Heart right ventricle (tissue), 16 donors: Measurements from ENCODE around the gene TUBGCP6. TPM values are rescaled to one million over a fixed set of nuclear protein-coding genes. Genes with fewer than 3 reads are reported as not detected.

ENCODE experiments used
- ATAC-seq, 8 donors: fragments of 200-7000 bp; cut with Tn5 transposase; one replicate each; pipeline ENCODE4 v1.9.1; 2020; ENCODE audit warnings: mild to moderate bottlenecking in 8 of 8, moderate library complexity in 8 of 8, moderate number of reproducible peaks in 1 of 8
- DNase-seq, 2 donors: peaks; one replicate each; pipeline ENCODE4 v3.0.0-alpha.2; 2020
- H3K27ac ChIP-seq, 10 donors: fragments of 200-600 bp; sonication (generic) in 2 of 10; one replicate each; pipeline versions ENCODE4 v1.5.0 to v1.8.0; 2020 to 2022; ENCODE audit warnings: mild to moderate bottlenecking in 3 of 10
- H3K27me3 ChIP-seq, 7 donors: fragments of 200-600 bp; one replicate each; pipeline ENCODE4 v1.8.0; 2021 to 2022; ENCODE audit warnings: mild to moderate bottlenecking in 2 of 7
- H3K36me3 ChIP-seq, 9 donors: fragments of 200-600 bp; sonication (generic) in 1 of 9; one replicate each; pipeline versions ENCODE4 v1.5.0 to v1.8.0; 2020 to 2022; ENCODE audit warnings: mild to moderate bottlenecking in 2 of 9
- H3K4me1 ChIP-seq, 9 donors: fragments of 200-600 bp; sonication (generic) in 1 of 9; one replicate each; pipeline versions ENCODE4 v1.5.0 to v1.8.0; 2020 to 2022; ENCODE audit warnings: mild to moderate bottlenecking in 4 of 9
- H3K4me3 ChIP-seq, 10 donors: fragments of 200-600 bp; sonication (generic) in 2 of 10; one replicate each; pipeline versions ENCODE4 v1.5.0 to v1.8.0; 2020 to 2022; ENCODE audit warnings: mild to moderate bottlenecking in 7 of 10, moderate library complexity in 2 of 10
- H3K9me3 ChIP-seq, 11 donors: fragments of 200-600 bp in 10 of 11; sonication (generic) in 2 of 11; one replicate each; pipeline versions ENCODE4 v1.5.0 to v1.8.0; 2013 to 2022; ENCODE audit warnings: mild to moderate bottlenecking in 2 of 11, control low read depth in 1 of 11, moderate library complexity in 1 of 11
- WGBS, 2 donors: extraction: QIAGEN DNeasy Blood & Tissue Kit; methylation state at CpG; one replicate each; pipeline ENCODE4 v1.1.7; 2013; ENCODE audit warnings: inconsistent platforms in 1 of 2; 5-methylcytosine and 5-hydroxymethylcytosine counted together
- intact Hi-C, 10 donors: fragments of 100-400 bp; cut with DNase I; formaldehyde crosslinking; loops; one replicate each; pipeline versions ENCODE4 v1.11.1 to v1.14.2; 2022
- polyA plus RNA-seq, 2 donors: library from polyadenylated mRNA; stranded (reverse); fragments of 200-250 nt; gene quantifications; one replicate each; pipeline ENCODE4 v1.2.3, GENCODE V29; 2013
- total RNA-seq, 10 donors: library from RNA; stranded (reverse); fragmentation: NEBNext Ultra II Directional in 3 of 10; extraction: Animal tissue kit (Norgen Biotek cat#: 25700) in 3 of 10; gene quantifications; one replicate each; pipeline versions ENCODE4 v1.2.1 to v1.2.4, GENCODE V29; 2021 to 2023
- TF ChIP-seq, protein P1 (sequence below), 9 donors: fragments of 200-600 bp; sonication (generic) in 2 of 9; IDR thresholded peaks; one replicate each; pipeline versions ENCODE4 v1.5.0 to v1.8.0; 2021 to 2022; ENCODE audit warnings: antibody characterized with exemption in 9 of 9, mild to moderate bottlenecking in 5 of 9, moderate library complexity in 1 of 9
- donor health status: Arrhythmogenic right ventricular cardiomyopathy.
- donor health status: ischemic (EF 13 %, LVEDD 7.1; RV severe dilation, severe dysfunction).
- donor health status: healthy with polysubstance abuse.
- donor health status: DM: no; HTN: yes; CAD: no.
- donor health status: DM: no; HTN: no; CAD: no.
- donor health status: ischemic (EF 25% LVEDD 6.9; RV normal size, moderate dysfunction).
- donor health status: ischemic (EF 25% LVEDD 5.7; RV mildly dilated, moderate dysfunction).
- donor health status: healthy.
- donor health status: DM: yes; HTN: yes; CAD: no.
- donor health status: Ischemic cardiomyopathy.
- donor health status: ischemic (EF 35%, LVEDD 5.7; RV mildly dilated, moderate dysfunction).
- donor health status: nonischemic (EF 11% LVEDD 7.7; RV severe dilation, severe dysfunction).
- donor health status: DM: yes; HTN: yes; CAD: no.
- donor health status: PGD.
- donor health status: ischemic (EF 29% LVEDD 5.4; RV normal size, mild dysfunction).
- donor health status: nonischemic (EF 23%, LVEDD 6.1; RV moderate dilation, normal function).

TUBGCP6 gene
- total and polyA plus RNA-seq, 12 donors = 14.2 to 40.7 (median 18.5) TPM

DNA sequence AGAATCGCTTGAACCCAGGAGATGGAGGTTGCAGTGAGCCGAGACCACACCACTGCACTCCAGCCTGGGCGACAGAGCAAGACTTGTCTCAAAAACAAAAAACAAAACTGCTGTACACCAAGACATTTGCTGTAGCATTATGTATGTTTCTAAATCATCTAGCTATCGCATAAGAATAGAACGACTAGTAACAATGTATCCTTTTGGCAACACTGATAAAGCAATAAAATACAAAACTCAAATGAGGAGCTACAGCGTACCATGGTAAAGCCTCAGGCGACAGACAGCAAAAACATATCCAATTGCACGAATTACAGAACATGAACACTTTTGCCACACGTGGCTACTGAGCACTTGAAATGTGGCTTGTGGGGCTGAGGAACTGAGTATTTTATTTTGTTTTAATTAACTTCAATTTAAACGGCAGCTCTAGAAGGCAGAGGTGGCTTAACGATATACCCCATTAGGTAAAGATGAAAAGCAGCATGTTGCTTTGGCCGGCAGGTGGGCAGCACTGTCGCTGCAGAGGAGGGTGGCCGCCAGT is 2.3 kb downstream of the TUBGCP6 start:
- peaks cover 29 to 51% (median 47%) of the 10 kb centered on the region in 9 donors for H3K4me1 ChIP-seq
- peaks cover 0 to 49% (median 8%) of the 10 kb centered on the region in 9 donors for H3K36me3 ChIP-seq
- DNase-seq = no peak
- no peaks in the 10 kb centered on the region for H3K9me3 ChIP-seq
- no peak for ATAC-seq
- TF ChIP-seq, protein P1, sequence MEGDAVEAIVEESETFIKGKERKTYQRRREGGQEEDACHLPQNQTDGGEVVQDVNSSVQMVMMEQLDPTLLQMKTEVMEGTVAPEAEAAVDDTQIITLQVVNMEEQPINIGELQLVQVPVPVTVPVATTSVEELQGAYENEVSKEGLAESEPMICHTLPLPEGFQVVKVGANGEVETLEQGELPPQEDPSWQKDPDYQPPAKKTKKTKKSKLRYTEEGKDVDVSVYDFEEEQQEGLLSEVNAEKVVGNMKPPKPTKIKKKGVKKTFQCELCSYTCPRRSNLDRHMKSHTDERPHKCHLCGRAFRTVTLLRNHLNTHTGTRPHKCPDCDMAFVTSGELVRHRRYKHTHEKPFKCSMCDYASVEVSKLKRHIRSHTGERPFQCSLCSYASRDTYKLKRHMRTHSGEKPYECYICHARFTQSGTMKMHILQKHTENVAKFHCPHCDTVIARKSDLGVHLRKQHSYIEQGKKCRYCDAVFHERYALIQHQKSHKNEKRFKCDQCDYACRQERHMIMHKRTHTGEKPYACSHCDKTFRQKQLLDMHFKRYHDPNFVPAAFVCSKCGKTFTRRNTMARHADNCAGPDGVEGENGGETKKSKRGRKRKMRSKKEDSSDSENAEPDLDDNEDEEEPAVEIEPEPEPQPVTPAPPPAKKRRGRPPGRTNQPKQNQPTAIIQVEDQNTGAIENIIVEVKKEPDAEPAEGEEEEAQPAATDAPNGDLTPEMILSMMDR (IDR thresholded peaks at IDR 0.05) = no peak
- no peaks in the 10 kb centered on the region for H3K27me3 ChIP-seq
- 68 to 72% methylated on average over 14 of the region's 14 CpGs for WGBS, 2 donors
- H3K27ac ChIP-seq = no peak overlapping the region
- intact Hi-C loops = loop anchor here in 5 of 10 donors (5.0 to 10.0 kb wide), 3 partner anchors 262 to 380 kb away; partner anchors contain the start of genes LMF2 (in 4 of the 5), NCAPH2 (in 4 of the 5) and SCO2 (in 1 of the 5)
- H3K4me3 ChIP-seq = peak overlapping the region; percentile 6 to 100 (median 76)

DNA sequence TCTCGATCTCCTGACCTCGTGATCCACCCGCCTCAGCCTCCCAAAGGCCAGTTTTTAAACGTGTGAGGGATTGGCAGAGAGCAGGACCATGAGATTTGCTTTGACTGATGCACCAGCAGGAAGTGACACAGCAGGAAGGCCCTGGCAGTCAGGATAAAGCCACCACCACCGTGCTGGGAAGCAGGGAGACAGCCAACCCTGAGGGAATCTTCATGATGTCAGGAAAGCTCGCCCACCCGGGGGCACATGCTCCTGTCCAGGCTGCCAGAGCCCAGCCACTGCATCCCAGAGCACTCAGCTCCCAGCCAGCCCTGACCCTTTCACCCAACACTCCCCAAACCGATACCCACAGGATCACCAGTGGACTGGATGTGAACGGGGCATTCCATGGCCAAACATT is 6.1 kb downstream of the TUBGCP6 start:
- H3K4me3 ChIP-seq = no peak overlapping the region
- peaks cover 21 to 34% (median 32%) of the 10 kb centered on the region in 9 donors for H3K4me1 ChIP-seq
- WGBS, 2 donors = 85 to 91% methylated on average over 9 of the region's 9 CpGs
- H3K27ac ChIP-seq = no peak overlapping the region
- H3K36me3 ChIP-seq = peaks cover 0 to 54% (median 8%) of the 10 kb centered on the region in 9 donors
- ATAC-seq (no peak), DNase-seq (no peak)
- no peaks in the 10 kb centered on the region for H3K9me3 ChIP-seq
- TF ChIP-seq, protein P1 (IDR thresholded peaks at IDR 0.05) = no peak
- intact Hi-C loops = no loop called here
- no peaks in the 10 kb centered on the region for H3K27me3 ChIP-seq

DNA sequence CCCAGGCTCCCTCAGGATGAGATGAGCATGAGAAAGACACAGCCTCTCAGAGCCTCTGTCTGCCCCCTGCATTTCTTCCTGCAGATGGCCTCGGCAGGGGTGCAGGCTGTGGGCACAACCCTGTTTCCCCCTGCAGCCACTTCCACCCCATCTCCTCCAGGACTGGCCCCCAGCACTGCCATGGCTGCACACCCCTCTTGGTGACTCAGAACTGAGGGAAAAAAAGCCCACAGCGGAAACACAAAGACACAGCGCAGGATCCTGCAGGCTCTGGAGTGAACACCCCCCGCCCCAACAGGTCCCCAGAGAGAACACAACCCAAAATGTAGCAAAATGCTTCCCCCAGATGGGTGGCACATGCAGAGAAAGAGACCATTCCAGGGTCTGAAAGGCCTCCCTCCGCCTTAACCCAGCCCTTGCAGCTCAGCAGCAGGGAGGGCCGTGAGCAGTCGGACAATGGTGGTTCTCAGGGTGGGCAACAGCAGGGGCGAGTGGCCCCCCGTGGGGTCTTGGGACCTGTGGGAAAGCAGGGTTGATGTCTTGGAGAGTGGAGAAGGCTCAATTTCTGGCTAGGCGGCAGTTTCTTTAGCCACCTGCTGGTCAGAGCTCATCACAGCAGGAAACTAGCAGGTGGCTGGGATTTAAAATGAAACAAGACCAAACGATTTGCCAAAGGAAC is 8.0 kb downstream of the TUBGCP6 start:
- ATAC-seq (no peak), DNase-seq (no peak)
- Histone ChIP-seq H3K36me3 (peaks cover 0 to 72% (median 8%) of the 10 kb centered on the region in 9 donors), H3K4me3 (no peak overlapping the region), H3K27ac (no peak overlapping the region), H3K27me3 (no peaks in the 10 kb centered on the region), H3K4me1 (peaks cover 6 to 15% (median 13%) of the 10 kb centered on the region in 9 donors), H3K9me3 (no peaks in the 10 kb centered on the region)
- intact Hi-C loops = no loop called here
- TF ChIP-seq, protein P1 (IDR thresholded peaks at IDR 0.05) = peak in 6 of 9 donors; percentile 7 to 42 (median 14)
- WGBS, 2 donors = 67 to 73% methylated on average over 11 of the region's 11 CpGs

DNA sequence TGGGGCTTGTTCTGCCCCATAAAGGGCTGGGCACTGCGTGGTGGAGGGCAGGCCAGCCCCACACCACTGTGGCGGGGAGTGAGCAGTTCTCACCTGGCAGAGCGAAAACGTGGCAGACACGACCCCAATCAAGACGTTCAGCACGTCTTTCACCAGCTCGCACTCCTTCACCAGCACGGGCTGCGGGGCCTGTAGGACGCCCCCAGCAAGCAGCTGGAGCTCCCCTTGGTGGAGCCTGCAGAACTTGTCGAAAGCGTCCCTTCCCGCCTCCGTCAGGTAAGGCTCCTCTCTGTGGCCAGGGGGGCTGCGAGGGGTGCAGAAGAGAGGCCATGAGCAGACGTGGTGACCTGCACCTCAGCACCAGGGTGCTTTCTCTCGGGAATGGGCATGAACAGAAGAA is 11.6 kb downstream of the TUBGCP6 start:
- Histone ChIP-seq H3K4me1 (no peaks in the 10 kb centered on the region), H3K27me3 (no peaks in the 10 kb centered on the region), H3K36me3 (peaks cover 0 to 81% (median 5%) of the 10 kb centered on the region in 9 donors), H3K9me3 (no peaks in the 10 kb centered on the region), H3K27ac (no peak overlapping the region), H3K4me3 (no peak overlapping the region)
- no peak for ATAC-seq
- DNase-seq = no peak
- TF ChIP-seq, protein P1 (IDR thresholded peaks at IDR 0.05) = no peak
- WGBS, 2 donors = 89 to 91% methylated on average over 18 of the region's 18 CpGs
- intact Hi-C loops = no loop called here
